Karpas-422 (cell line): Measurements from ENCODE around the gene ELAPOR1. TPM values are rescaled to one million over a fixed set of nuclear protein-coding genes. Genes with fewer than 3 reads are reported as not detected.

Source experiments
- DNase-seq: peaks from one replicate; pipeline ENCODE4 v3.0.0-alpha.2; 2015
- H2AFZ ChIP-seq: fragments of 200-600 bp; sonication (generic); 2 replicates; pipeline ENCODE4 v1.6.1; 2014; ENCODE audit warnings: antibody characterized with exemption, low read length, mixed read lengths
- H3K27ac ChIP-seq: fragments of 200-600 bp; sonication (generic); 2 replicates; pipeline ENCODE4 v1.5.1; 2014; ENCODE audit warnings: mild to moderate bottlenecking, low read length, moderate library complexity
- H3K27me3 ChIP-seq: fragments of 200-600 bp; sonication (generic); 2 replicates; pipeline ENCODE4 v1.6.1; 2014; ENCODE audit warnings: low read length, mixed read lengths
- H3K36me3 ChIP-seq: fragments of 200-600 bp; sonication (generic); 2 replicates; pipeline ENCODE4 v1.6.1; 2014; ENCODE audit warnings: low read length, mixed read lengths; ENCODE audit not compliant: insufficient read depth
- H3K4me1 ChIP-seq: fragments of 200-600 bp; sonication (generic); 2 replicates; pipeline ENCODE4 v1.6.1; 2014; ENCODE audit warnings: mild to moderate bottlenecking, low read length, mixed read lengths
- H3K4me2 ChIP-seq: fragments of 200-600 bp; sonication (generic); 2 replicates; pipeline ENCODE4 v1.6.1; 2014; ENCODE audit warnings: low read length, low read depth, mild to moderate bottlenecking; ENCODE audit not compliant: poor library complexity, severe bottlenecking
- H3K4me3 ChIP-seq: fragments of 200-600 bp; sonication (generic); 2 replicates; pipeline ENCODE4 v1.5.1; 2014; ENCODE audit warnings: mild to moderate bottlenecking, antibody characterized with exemption, low read length, mixed read lengths
- H3K79me2 ChIP-seq: fragments of 200-600 bp; sonication (generic); 2 replicates; pipeline ENCODE4 v1.6.1; 2014; ENCODE audit warnings: mild to moderate bottlenecking, low read length, mixed read lengths
- H3K9ac ChIP-seq: fragments of 200-600 bp; sonication (generic); 2 replicates; pipeline ENCODE4 v1.6.0; 2014; ENCODE audit warnings: low read length
- H3K9me2 ChIP-seq: fragments of 200-600 bp; sonication (generic), shearing (Covaris generic); replicated peaks from 2 replicates; pipeline ENCODE4 v1.6.0; 2014; ENCODE audit warnings: mild to moderate bottlenecking, low read length, moderate library complexity; ENCODE audit not compliant: insufficient read depth
- H3K9me3 ChIP-seq: fragments of 300-700, 200-600 bp; sonication (generic); 2 replicates; pipeline ENCODE4 v1.6.1; 2014; ENCODE audit warnings: low read length, mixed read lengths
- H4K20me1 ChIP-seq: fragments of 200-600 bp; sonication (generic); 2 replicates; pipeline ENCODE4 v1.6.1; 2014; ENCODE audit warnings: mild to moderate bottlenecking, antibody characterized with exemption, low read length, low read depth; ENCODE audit not compliant: insufficient read depth
- total RNA-seq: library from RNA; depleted of rRNA; stranded (reverse); fragments of >200 nt; shearing (Covaris generic); gene quantifications from 2 replicates; pipeline ENCODE4 v1.2.3, GENCODE V29; 2014; ENCODE audit warnings: low replicate concordance

Gene ELAPOR1
- total RNA-seq, 1 experiment from 2014 or later: 4.7 TPM

GRCh38 chr1:109104364-109105151 lies 9.4 kb upstream of the ELAPOR1 start:
- no peak overlapping the region for H2AFZ ChIP-seq
- DNase-seq: peak; percentile 52
- H3K27ac ChIP-seq: no peak overlapping the region
- no peaks in the 10 kb centered on the region for H3K9me3 ChIP-seq
- H3K27me3 ChIP-seq: no peaks in the 10 kb centered on the region
- peaks cover 9% of the 10 kb centered on the region for H3K4me1 ChIP-seq
- no peak overlapping the region for H3K4me2 ChIP-seq
- no peak overlapping the region for H3K9ac ChIP-seq
- no peaks in the 10 kb centered on the region for H3K9me2 ChIP-seq
- peaks cover 11% of the 10 kb centered on the region for H3K36me3 ChIP-seq
- no peak overlapping the region for H3K4me3 ChIP-seq
- peaks cover 22% of the 10 kb centered on the region for H4K20me1 ChIP-seq
- peaks cover 11% of the 10 kb centered on the region for H3K79me2 ChIP-seq

- H3K27ac ChIP-seq: no peak overlapping the region
- DNase-seq: peak; percentile 58
- peaks cover 7% of the 10 kb centered on the region for H3K4me1 ChIP-seq
- no peak overlapping the region for H3K4me2 ChIP-seq
- no peak overlapping the region for H3K4me3 ChIP-seq
- H2AFZ ChIP-seq: no peak overlapping the region
- no peak overlapping the region for H3K9ac ChIP-seq
- H3K27me3 ChIP-seq: no peaks in the 10 kb centered on the region
- H3K79me2 ChIP-seq: peaks cover 3% of the 10 kb centered on the region
- peaks cover 7% of the 10 kb centered on the region for H3K36me3 ChIP-seq
- no peaks in the 10 kb centered on the region for H3K9me2 ChIP-seq
- H4K20me1 ChIP-seq: peaks cover 15% of the 10 kb centered on the region
- no peaks in the 10 kb centered on the region for H3K9me3 ChIP-seq
Observed at GRCh38 chr1:109105881-109106280, 8.0 kb upstream of the ELAPOR1 start.

GRCh38 chr1:109107785-109108184 lies 6.1 kb upstream of the ELAPOR1 start:
- H3K4me1 ChIP-seq: peaks cover 10% of the 10 kb centered on the region
- DNase-seq: no peak
- H3K27ac ChIP-seq: no peak overlapping the region
- no peak overlapping the region for H3K4me2 ChIP-seq
- H3K9me3 ChIP-seq: no peaks in the 10 kb centered on the region
- H3K9ac ChIP-seq: no peak overlapping the region
- H2AFZ ChIP-seq: no peak overlapping the region
- no peak overlapping the region for H3K4me3 ChIP-seq
- H3K79me2 ChIP-seq: no peaks in the 10 kb centered on the region
- 0 out of 2 replicates have a peak, but pooled peaks cover 8% of the 10 kb centered on the region for H4K20me1 ChIP-seq
- H3K36me3 ChIP-seq: no peaks in the 10 kb centered on the region
- no peaks in the 10 kb centered on the region for H3K27me3 ChIP-seq
- no peaks in the 10 kb centered on the region for H3K9me2 ChIP-seq

DNA sequence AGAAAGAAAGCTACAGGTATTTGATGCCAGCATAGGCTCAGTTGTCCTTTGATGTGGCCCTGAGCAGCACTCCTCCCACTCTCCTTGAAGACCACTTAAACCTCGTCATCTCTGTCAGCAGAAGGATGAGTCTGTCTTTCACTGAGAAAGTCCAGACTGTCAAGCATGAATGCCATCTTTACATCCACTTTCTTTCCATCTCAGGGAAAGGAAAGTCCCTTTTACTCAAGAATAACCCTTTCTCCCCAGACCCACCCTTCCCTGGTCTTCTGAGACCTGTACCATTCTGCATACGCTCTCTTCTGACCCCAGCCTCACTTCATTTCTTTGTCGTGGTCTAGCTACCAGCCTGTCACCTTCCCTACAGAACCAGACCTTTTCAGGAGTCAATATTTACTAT lies 4.0 kb upstream of the ELAPOR1 start:
- Histone ChIP-seq H3K27ac (no peak overlapping the region), H3K9ac (no peak overlapping the region)

DNA sequence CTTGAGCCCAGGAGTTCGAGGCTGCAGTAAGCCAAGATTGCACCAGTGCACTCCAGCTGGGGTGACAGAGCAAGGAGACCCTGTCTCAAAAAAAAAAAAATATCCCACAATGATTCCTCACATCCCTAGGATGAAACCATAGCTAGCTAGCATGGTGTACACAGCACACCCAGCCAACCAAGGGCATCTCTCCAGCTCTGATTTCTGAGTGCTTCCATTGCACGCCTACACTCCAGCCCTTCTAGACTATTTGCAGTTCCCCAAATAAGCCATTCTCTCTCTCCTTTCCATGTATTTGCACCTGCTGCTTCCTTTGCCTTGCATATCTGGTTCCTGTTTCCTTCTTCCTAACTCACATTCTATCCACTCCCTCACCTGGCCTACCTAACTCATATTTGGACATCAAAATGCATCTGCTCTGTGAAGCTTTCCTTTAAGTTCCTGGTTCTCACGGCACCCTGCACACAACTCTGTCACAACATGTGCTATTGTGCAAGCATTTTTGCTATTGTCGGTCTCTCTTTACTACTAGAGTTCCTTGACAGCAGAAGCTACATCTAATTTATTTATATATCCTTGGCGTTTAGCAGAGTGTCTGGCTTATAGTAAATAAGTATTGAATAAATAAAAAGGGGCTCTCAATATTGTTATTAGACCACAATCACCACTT lies 2.4 kb upstream of the ELAPOR1 start:
- no peak for DNase-seq
- no peaks in the 10 kb centered on the region for H3K9me2 ChIP-seq
- H3K27ac ChIP-seq: no peak overlapping the region
- H3K4me1 ChIP-seq: peaks cover 20% of the 10 kb centered on the region
- H3K27me3 ChIP-seq: no peaks in the 10 kb centered on the region
- H3K36me3 ChIP-seq: no peaks in the 10 kb centered on the region
- no peaks in the 10 kb centered on the region for H3K79me2 ChIP-seq
- H3K4me2 ChIP-seq: no peak overlapping the region
- no peak overlapping the region for H2AFZ ChIP-seq
- H4K20me1 ChIP-seq: 0 out of 2 replicates have a peak, but pooled peaks cover 3% of the 10 kb centered on the region
- H3K9me3 ChIP-seq: no peaks in the 10 kb centered on the region
- H3K4me3 ChIP-seq: no peak overlapping the region
- no peak overlapping the region for H3K9ac ChIP-seq

More for the DNA sequence above, 4.0 kb upstream of the ELAPOR1 start:
- Histone ChIP-seq H3K4me2 (no peak overlapping the region), H2AFZ (no peak overlapping the region), H3K79me2 (no peaks in the 10 kb centered on the region), H3K36me3 (no peaks in the 10 kb centered on the region), H3K9me2 (no peaks in the 10 kb centered on the region), H3K9me3 (no peaks in the 10 kb centered on the region), H3K4me1 (peaks cover 20% of the 10 kb centered on the region), H3K27me3 (no peaks in the 10 kb centered on the region), H3K4me3 (no peak overlapping the region), H4K20me1 (0 out of 2 replicates have a peak, but pooled peaks cover 8% of the 10 kb centered on the region)
- DNase-seq: no peak

GRCh38 chr1:109112056-109112651 lies 1.8 kb upstream of the ELAPOR1 start:
- H4K20me1 ChIP-seq: 0 out of 2 replicates have a peak, but pooled peaks cover 3% of the 10 kb centered on the region
- peaks cover 20% of the 10 kb centered on the region for H3K4me1 ChIP-seq
- peak overlapping the region; percentile 62 for H3K4me2 ChIP-seq
- no peaks in the 10 kb centered on the region for H3K9me3 ChIP-seq
- DNase-seq: peak; percentile 70
- no peak overlapping the region for H3K9ac ChIP-seq
- no peaks in the 10 kb centered on the region for H3K79me2 ChIP-seq
- H3K27me3 ChIP-seq: no peaks in the 10 kb centered on the region
- no peak overlapping the region for H3K27ac ChIP-seq
- H3K4me3 ChIP-seq: peak overlapping the region; percentile 26; the same call in 1 of the 2 replicates
- no peak overlapping the region for H2AFZ ChIP-seq
- no peaks in the 10 kb centered on the region for H3K9me2 ChIP-seq
- H3K36me3 ChIP-seq: no peaks in the 10 kb centered on the region

DNA sequence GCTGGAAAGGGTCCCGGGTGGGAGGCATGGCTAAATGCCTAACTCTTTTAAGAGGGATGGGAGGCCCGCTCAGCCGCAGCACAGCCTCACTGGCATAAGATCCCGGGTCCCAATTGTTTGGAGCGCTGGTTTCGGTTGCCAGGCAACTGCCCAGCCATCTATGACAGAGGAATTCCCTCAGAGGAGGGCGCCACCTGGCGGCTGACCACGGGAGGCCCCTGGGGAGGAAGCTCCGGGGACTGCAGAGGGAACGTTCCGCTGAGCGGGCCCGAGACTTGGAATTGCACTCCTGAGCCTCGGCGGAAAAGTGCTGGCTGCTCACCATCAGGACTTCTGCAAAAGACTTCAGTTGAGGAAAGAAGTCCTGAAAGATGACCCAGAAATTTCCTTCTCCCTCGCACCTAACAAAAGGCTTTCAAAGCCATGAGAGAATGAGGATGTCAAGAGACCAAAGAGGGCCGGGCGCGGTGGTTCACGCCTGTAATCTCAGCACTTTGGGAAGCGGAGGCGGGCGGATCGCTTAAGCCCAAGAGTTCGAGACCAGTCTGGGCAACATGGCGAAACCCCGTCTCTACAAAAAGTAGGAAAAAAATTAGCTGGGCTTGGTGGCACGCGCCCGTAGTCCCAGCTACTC lies 1.1 kb upstream of the ELAPOR1 start:
- peak; percentile 93 for DNase-seq
- Histone ChIP-seq H2AFZ (no peak overlapping the region), H3K4me2 (peak overlapping the region; percentile 62), H3K9me2 (no peaks in the 10 kb centered on the region), H3K4me1 (peaks cover 20% of the 10 kb centered on the region), H3K4me3 (peak overlapping the region; percentile 26; the same call in 1 of the 2 replicates), H3K27ac (no peak overlapping the region), H3K36me3 (no peaks in the 10 kb centered on the region), H3K9ac (peak overlapping the region; percentile 23; the same call in 1 of the 2 replicates), H4K20me1 (0 out of 2 replicates have a peak, but pooled peaks cover 3% of the 10 kb centered on the region), H3K9me3 (no peaks in the 10 kb centered on the region), H3K27me3 (no peaks in the 10 kb centered on the region), H3K79me2 (no peaks in the 10 kb centered on the region)
